HCT116 (cell line): Measurements from ENCODE around the gene CCT5. TPM values are rescaled to one million over a fixed set of nuclear protein-coding genes. Genes with fewer than 3 reads are reported as not detected.

Source experiments
- ATAC-seq: fragments of 200-7000 bp; cut with Tn5 transposase; 2 replicates; pipeline ENCODE4 v1.9.1; 2020; ENCODE audit warnings: mild to moderate bottlenecking, moderate library complexity
- BruUV-seq: library from RNA; stranded (reverse); fragments of 400-500 nt; replicated peaks from 2 replicates; lab custom pipeline; 2021; lab: Mats Ljungman, UMichigan
- CTCF ChIA-PET: fragments of 300-600 bp; sonication (Branson Sonifier 250); formaldehyde crosslinking; loops from one replicate; lab custom pipeline; 2021; ENCODE audit warnings: antibody characterized with exemption; lab: Charles Lee
- POLR2A ChIA-PET: fragments of 300-600, 350-600 bp; sonication (Branson Sonifier 250); formaldehyde crosslinking; loops from one replicate; lab custom pipeline; 2021; ENCODE audit warnings: antibody characterized with exemption; lab: Charles Lee
- RAD21 ChIA-PET, 2 experiments: fragments of 300-600 bp; sonication (Branson Sonifier 250); formaldehyde crosslinking; loops; one replicate each; lab custom pipeline; 2023; ENCODE audit warnings: low total read pairs in 2 of 2; ENCODE audit not compliant: uncharacterized antibody in 2 of 2, unreplicated experiment in 2 of 2, low non-redundant PET in 1 of 2; lab: Charles Lee
- DNase-seq: peaks from one replicate; pipeline ENCODE4 v3.0.0-alpha.2; 2010; ENCODE audit warnings: low read depth, low spot score
- H2AFZ ChIP-seq: fragments of 200-600 bp; shearing (Covaris generic), sonication (generic); 2 replicates; pipeline ENCODE4 v1.6.1; 2017; ENCODE audit warnings: low read depth, mixed run types, mixed read lengths, antibody characterized with exemption, low read length; ENCODE audit not compliant: poor library complexity, severe bottlenecking
- H3K27ac ChIP-seq: 2 replicates; pipeline ENCODE4 v1.5.1; 2012; ENCODE audit warnings: low read depth, low read length
- H3K27me3 ChIP-seq: fragments of 200-600 bp; sonication (generic); 2 replicates; pipeline ENCODE4 v1.6.1; 2016; ENCODE audit warnings: mixed run types, low read length, mixed read lengths; ENCODE audit not compliant: insufficient read depth
- H3K36me3 ChIP-seq, 2 experiments: fragments of 200-500 bp in 1 of 2; fragments of 200-600 bp in 1 of 2; sonication (Bioruptor generic) in 1 of 2; sonication (generic) in 1 of 2; 2 replicates each; pipeline versions ENCODE4 v1.5.1 to v1.6.1; 2014 to 2016; ENCODE audit warnings: low read length in 2 of 2, inconsistent platforms in 1 of 2, mixed read lengths in 1 of 2, mixed run types in 1 of 2; ENCODE audit not compliant: insufficient read depth in 2 of 2, control insufficient read depth in 1 of 2
- H3K4me1 ChIP-seq, 2 experiments: fragments of 200-600 bp in 1 of 2; sonication (generic) in 1 of 2; 2 replicates each; pipeline versions ENCODE4 v1.5.1 to v1.6.1; 2012 to 2017; ENCODE audit warnings: low read length in 2 of 2, inconsistent platforms in 1 of 2, mild to moderate bottlenecking in 1 of 2, mixed read lengths in 1 of 2, mixed run types in 1 of 2, moderate library complexity in 1 of 2; ENCODE audit not compliant: insufficient read depth in 2 of 2, control insufficient read depth in 1 of 2
- H3K4me2 ChIP-seq: fragments of 200-600 bp; sonication (generic); 2 replicates; pipeline ENCODE4 v1.6.1; 2017; ENCODE audit warnings: mixed run types, low read length, mixed read lengths
- H3K4me3 ChIP-seq, 2 experiments: fragments of 200-600 bp in 1 of 2; sonication (generic) in 1 of 2; replicated peaks in 1 of 2; 2 replicates each; pipeline ENCODE4 v1.5.1; 2011 to 2016; ENCODE audit warnings: low read length in 2 of 2, control low read depth in 1 of 2, low read depth in 1 of 2, mild to moderate bottlenecking in 1 of 2, mixed read lengths in 1 of 2, mixed run types in 1 of 2
- H3K79me2 ChIP-seq: fragments of 200-600 bp; sonication (generic); 2 replicates; pipeline ENCODE4 v1.6.1; 2017; ENCODE audit warnings: mild to moderate bottlenecking, mixed run types, low read length, moderate library complexity, mixed read lengths; ENCODE audit not compliant: insufficient read depth
- H3K9ac ChIP-seq: fragments of 200-600 bp; sonication (generic); 2 replicates; pipeline ENCODE4 v1.6.1; 2016; ENCODE audit warnings: low read length, mixed read lengths
- H3K9me2 ChIP-seq: fragments of 200-600 bp; sonication (generic), shearing (Covaris generic); 2 replicates; pipeline ENCODE4 v1.6.1; 2017; ENCODE audit warnings: mixed run types, mild to moderate bottlenecking, moderate library complexity; ENCODE audit not compliant: insufficient read depth
- H3K9me3 ChIP-seq, 2 experiments: fragments of 200-500 bp in 1 of 2; fragments of 200-600 bp in 1 of 2; sonication (Bioruptor generic) in 1 of 2; sonication (generic) in 1 of 2; 2 replicates each; pipeline ENCODE4 v1.6.1; 2014 to 2017; ENCODE audit warnings: low read length in 2 of 2, mixed read lengths in 2 of 2, inconsistent platforms in 1 of 2, low read depth in 1 of 2, mild to moderate bottlenecking in 1 of 2, mixed run types in 1 of 2, moderate library complexity in 1 of 2; ENCODE audit not compliant: control insufficient read depth in 1 of 2, insufficient read depth in 1 of 2
- H4K20me1 ChIP-seq: fragments of 200-600 bp; sonication (generic), shearing (Covaris generic); 2 replicates; pipeline ENCODE4 v1.6.1; 2017; ENCODE audit warnings: mixed run types, mild to moderate bottlenecking, moderate library complexity; ENCODE audit not compliant: insufficient read depth
- CEBPB ChIP-seq: IDR thresholded peaks from 2 replicates; pipeline ENCODE4 v1.6.1; 2012; ENCODE audit warnings: low read depth
- EGR1 ChIP-seq: IDR thresholded peaks from 2 replicates; pipeline ENCODE4 v1.6.1; 2012; ENCODE audit warnings: low read depth
- ELF1 ChIP-seq: IDR thresholded peaks from 2 replicates; pipeline ENCODE4 v1.6.1; 2012; ENCODE audit warnings: low read depth, borderline replicate concordance
- EZH2phosphoT487 ChIP-seq: fragments of 200-600 bp; IDR thresholded peaks from 2 replicates; pipeline ENCODE4 v1.6.1; 2018; ENCODE audit warnings: antibody characterized with exemption, borderline replicate concordance
- POLR2A ChIP-seq: IDR thresholded peaks from 2 replicates; pipeline ENCODE4 v1.7.0; 2011; ENCODE audit warnings: borderline replicate concordance; ENCODE audit not compliant: insufficient read depth, insufficient read length; ENCODE audit errors: extremely low read depth
- POLR2AphosphoS5 ChIP-seq: IDR thresholded peaks from 2 replicates; pipeline ENCODE4 v1.6.1; 2011; ENCODE audit warnings: mild to moderate bottlenecking, low read depth, low read length, moderate library complexity
- SIN3A ChIP-seq: IDR thresholded peaks from 2 replicates; pipeline ENCODE4 v1.6.1; 2012; ENCODE audit warnings: low read depth
- ZNF274 ChIP-seq: fragments of 200-500 bp; sonication (Bioruptor generic); IDR thresholded peaks from 2 replicates; pipeline ENCODE4 v1.6.1; 2014; ENCODE audit warnings: mild to moderate bottlenecking, low read depth, low read length, inconsistent platforms
- intact Hi-C: fragments of 100-400 bp; cut with micrococcal nuclease; formaldehyde crosslinking; loops from 2 replicates; pipeline ENCODE4 v1.10.0; 2022
- total RNA-seq: library from RNA; stranded (reverse); gene quantifications from one replicate; pipeline ENCODE4 v1.2.1, GENCODE V29; 2021; ENCODE audit not compliant: unreplicated experiment

Gene CCT5
- total RNA-seq, 1 experiment from 2014 or later: 489 TPM

- no peak overlapping the region for H3K27ac ChIP-seq
- ChIA-PET RAD21 (no interaction called here), CTCF (no interaction called here)
- H4K20me1 ChIP-seq: no peaks in the 10 kb centered on the region
- H3K9me3 ChIP-seq: no peaks in the 10 kb centered on the region
- no peaks in the 10 kb centered on the region for H3K36me3 ChIP-seq
- H3K79me2 ChIP-seq: no peaks in the 10 kb centered on the region
- H2AFZ ChIP-seq: no peak overlapping the region
- DNase-seq (no peak), ATAC-seq (no peak)
- H3K4me1 ChIP-seq: 0 out of 4 replicates have a peak, but pooled peaks cover 2 to 4% of the 10 kb centered on the region in 2 experiments
- no peaks in the 10 kb centered on the region for H3K27me3 ChIP-seq
- no peaks in the 10 kb centered on the region for H3K9me2 ChIP-seq
- no peak overlapping the region for H3K4me3 ChIP-seq
- no peak overlapping the region for H3K4me2 ChIP-seq
- TSS peak; percentile 86 for BruUV-seq
- no peak overlapping the region for H3K9ac ChIP-seq
- intact Hi-C loops: no loop called here
- TF ChIP-seq EGR1 (no peak), POLR2AphosphoS5 (no peak)
- TF ChIP-seq, all 23 proteins: peak for 0
- POLR2A ChIA-PET: no interaction called here
Observed at GRCh38 chr5:10279328-10279727, 29.2 kb downstream of the CCT5 start.

GRCh38 chr5:10279925-10280720 lies 30.0 kb downstream of the CCT5 start:
- Histone ChIP-seq H3K36me3 (peaks cover 0 to 4% of the 10 kb centered on the region in 2 experiments; a peak in 2 of 4 replicates), H3K79me2 (no peaks in the 10 kb centered on the region), H3K9me2 (no peaks in the 10 kb centered on the region), H3K9me3 (no peaks in the 10 kb centered on the region), H4K20me1 (no peaks in the 10 kb centered on the region), H3K4me1 (0 out of 4 replicates have a peak, but pooled peaks cover 2 to 4% of the 10 kb centered on the region in 2 experiments), H3K9ac (no peak overlapping the region)
- ChIA-PET RAD21 (no interaction called here), CTCF (no interaction called here)
- intact Hi-C loops: no loop called here
- ATAC-seq: no peak
- TF ChIP-seq CEBPB: no peak
- TF ChIP-seq ZNF274: no peak
- no peak for TF ChIP-seq EZH2phosphoT487
- no peak for TF ChIP-seq SIN3A
- no peak for TF ChIP-seq POLR2A
- TF ChIP-seq ELF1: no peak
- TF ChIP-seq, all 23 proteins: peak for 0
- Histone ChIP-seq H3K4me2 (no peak overlapping the region), H3K27me3 (no peaks in the 10 kb centered on the region), H2AFZ (no peak overlapping the region), H3K27ac (no peak overlapping the region), H3K4me3 (no peak overlapping the region)
- POLR2A ChIA-PET: no interaction called here
- no TSS peak for BruUV-seq
- DNase-seq: no peak
